ENCODE data around the gene RUNX2.

DNA sequence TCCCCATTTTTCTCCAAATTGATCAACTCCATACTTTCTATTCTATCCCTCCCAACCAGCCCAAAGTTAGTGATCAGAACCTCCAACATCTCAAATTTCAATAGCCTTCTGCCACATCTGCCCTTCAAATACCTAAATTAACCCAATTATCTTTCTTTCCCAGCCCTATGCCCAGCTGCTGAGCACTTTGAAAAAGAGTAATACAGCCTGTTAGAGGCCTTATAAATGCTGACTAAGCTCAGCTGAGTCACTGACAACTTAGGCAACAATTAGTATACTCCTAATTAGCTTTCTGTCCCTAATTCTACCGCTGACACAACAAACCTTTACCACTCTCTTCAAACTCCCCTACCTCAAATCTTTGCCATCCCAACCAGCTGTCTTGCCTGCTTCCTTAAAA lies 23.5 kb downstream of the RUNX2 start:
- no peak for TF ChIP-seq CTCF (IDR thresholded peaks at IDR 0.05)
- no peak for TF ChIP-seq POLR2A (IDR thresholded peaks at IDR 0.05)
